Nasal cavity respiratory epithelium epithelial cell of viscerocranial mucosa (primary cell): ENCODE results near the gene ZDHHC13. TPM values are rescaled to one million over a fixed set of nuclear protein-coding genes. Genes with fewer than 3 reads are reported as not detected.

Experiments used
- total RNA-seq: library from RNA; depleted of rRNA; stranded (reverse); fragments of >200 nt; gene quantifications from 2 replicates; pipeline ENCODE4 v1.2.3, GENCODE V29; 2014

ZDHHC13 gene
- total RNA-seq: 31.8 and 35.9 TPM in 2 replicates

GRCh38 chr11:19116971-19117759 lies at the start of gene ZDHHC13:
TSS of gene ZDHHC13 (plus strand) at chr11:19117168. CDS start at chr11:19117250, 82 bp downstream.

GRCh38 chr11:19201737-19202605 lies 85.0 kb downstream of the ZDHHC13 start, which contains the start of gene CSRP3:
TSS of gene CSRP3 (minus strand) at chr11:19201983. CDS start at chr11:19192448, 9,535 bp downstream.

Other genes with a start within 250 kb of the ZDHHC13 start
- not detected in 2 replicates for gene MRGPRX1, start 177.8 kb upstream of the ZDHHC13 start, total RNA-seq
- not detected in 2 replicates for gene MRGPRX2, start 56.5 kb upstream of the ZDHHC13 start, total RNA-seq
- gene CSRP3, start 84.8 kb downstream of the ZDHHC13 start, total RNA-seq: not detected in 2 replicates
- gene E2F8, start 123.8 kb downstream of the ZDHHC13 start, total RNA-seq: under 0.01 and 0.14 TPM in 2 replicates